K562 (cell line): ENCODE results near the gene PYDC1.

Source experiments
- BRF1 ChIP-seq: IDR thresholded peaks from 3 replicates; pipeline ENCODE4 v1.6.1; 2011; ENCODE audit warnings: borderline replicate concordance, mild to moderate bottlenecking; ENCODE audit not compliant: insufficient read length; ENCODE audit errors: extremely low read depth
- CTCF ChIP-seq, 3 experiments: IDR thresholded peaks in 2 of 3; conservative IDR thresholded peaks in 1 of 3; 2 replicates each; pipeline ENCODE4 v1.5.1; 2011 to 2012; ENCODE audit warnings: low read length in 3 of 3, mild to moderate bottlenecking in 3 of 3, control low read depth in 2 of 3, improper control_type of control experiment in 1 of 3, inconsistent platforms in 1 of 3, low read depth in 1 of 3, mixed read lengths in 1 of 3, moderate library complexity in 1 of 3; ENCODE audit not compliant: insufficient read depth in 2 of 3
- EZH2 ChIP-seq: IDR thresholded peaks from 2 replicates; pipeline ENCODE4 v1.6.1; 2012; ENCODE audit warnings: low read depth, mild to moderate bottlenecking, inconsistent platforms, low read length, borderline replicate concordance
- ZFP1 ChIP-seq: fragments of 450-650 bp; formaldehyde crosslinking; IDR thresholded peaks from 2 replicates; pipeline ENCODE4 v1.4.0; 2020; ENCODE audit warnings: mild to moderate bottlenecking, mixed read lengths

- TF ChIP-seq ZFP1 (CRISPR knock-in tag) (no peak), BRF1 (no peak), CTCF (IDR thresholded peaks at IDR 0.05 in 2 of 3, conservative IDR thresholded peaks at IDR 0.05 in 1 of 3; ENCODE audit: insufficient read depth in 2 of 3, low read depth in 1 of 3, low read length in 3 of 3) (no peak), EZH2 (no peak)
Measured at GRCh38 chr16:31167315-31167714, 49.6 kb downstream of the PYDC1 start.
